ENCODE measurements around the gene HLA-E. TPM values are rescaled to one million over a fixed set of nuclear protein-coding genes. Genes with fewer than 3 reads are reported as not detected.
"Not testable (repeated sequence)": the region's sequence is repeated elsewhere in the genome, so short reads cannot be mapped to it uniquely, and the experiment has no call there.

Gene HLA-E
- total RNA-seq, 1 donor from 2014 or later, result 358 TPM

DNA sequence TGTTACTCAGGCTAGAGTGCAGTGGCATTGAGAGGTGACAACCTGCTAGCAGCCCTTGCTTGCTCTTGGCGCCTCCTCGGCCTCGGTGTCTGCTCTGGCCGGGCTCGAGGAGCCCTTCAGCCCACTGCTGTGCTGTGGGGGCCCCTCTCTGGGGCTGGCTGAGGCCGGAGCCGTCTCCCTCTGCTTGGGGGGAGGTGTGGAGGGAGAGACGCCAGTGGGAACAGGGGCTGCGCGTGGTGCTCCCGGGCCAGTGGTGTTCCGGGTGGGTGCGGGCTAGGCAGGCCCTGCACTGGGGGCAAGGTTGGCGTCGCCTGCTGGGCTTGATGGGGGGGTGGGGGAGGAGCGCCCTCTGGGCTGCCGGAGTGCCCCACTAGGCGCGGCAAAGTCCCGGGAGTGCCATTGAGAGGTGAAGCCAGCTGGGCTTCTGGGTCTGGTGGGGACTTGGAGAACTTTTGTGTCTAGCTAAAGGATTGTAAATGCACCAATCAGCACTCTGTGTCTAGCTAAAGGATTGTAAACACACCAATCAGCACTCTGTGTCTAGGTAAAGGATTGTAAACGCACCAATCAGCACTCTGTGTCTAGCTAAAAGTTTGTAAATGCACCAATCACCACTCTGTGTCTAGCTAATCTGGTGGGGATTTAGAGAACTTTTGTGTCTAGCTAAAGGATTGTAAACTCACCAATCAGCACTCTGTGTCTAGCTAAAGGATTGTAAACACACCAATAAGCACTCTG lies 28.6 kb downstream of the HLA-E start:
- Mint-ChIP-seq H3K27ac (peak overlapping the region; percentile 52), H3K9me3 (peaks cover 19% of the 10 kb centered on the region), H3K4me1 (ENCODE audit: low read depth) (peaks cover 43% of the 10 kb centered on the region), H3K36me3 (ENCODE audit: low read depth) (peaks cover 29% of the 10 kb centered on the region)
- H3K4me3 Mint-ChIP-seq (ENCODE audit: low read depth); H3K27me3 Mint-ChIP-seq (ENCODE audit: low read depth); DNase-seq (ENCODE audit: low spot score): not testable (repeated sequence)
- intact Hi-C loops (cut with micrococcal nuclease), result loop anchor here (5.0 kb wide), 1 partner anchor 294 kb away; no protein-coding TSS in a partner anchor

DNA sequence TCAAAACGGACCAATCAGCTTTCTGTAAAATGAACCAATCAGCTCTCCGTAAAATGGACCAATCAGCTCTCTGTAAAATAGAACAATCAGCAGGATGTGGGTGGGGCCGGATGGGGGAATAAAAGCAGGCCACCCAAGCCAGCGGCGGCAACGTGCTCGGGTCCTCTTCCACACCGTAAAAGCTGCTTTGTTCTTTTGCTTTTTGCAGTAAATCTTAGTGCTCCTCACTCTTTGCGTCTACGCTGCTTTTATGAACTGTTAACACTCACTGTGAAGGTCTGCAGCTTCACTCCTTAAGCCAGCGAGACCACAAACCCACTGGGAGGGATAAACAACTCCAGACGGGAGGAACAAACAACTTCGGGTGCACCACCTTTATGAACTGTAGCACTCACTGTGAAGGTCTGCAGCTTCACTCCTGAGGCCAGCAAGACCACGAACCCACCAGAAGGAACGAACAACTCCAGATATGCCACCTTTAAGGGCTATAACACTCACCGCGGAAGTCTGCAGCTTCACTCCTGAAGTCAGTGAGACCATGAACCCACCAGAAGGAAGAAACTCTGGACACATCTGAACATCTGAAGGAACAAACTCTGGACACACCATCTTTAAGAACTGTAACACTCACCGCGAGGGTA lies 29.3 kb downstream of the HLA-E start:
- Mint-ChIP-seq H3K36me3 (ENCODE audit: low read depth) (peaks cover 36% of the 10 kb centered on the region), H3K4me1 (ENCODE audit: low read depth) (peaks cover 48% of the 10 kb centered on the region), H3K9me3 (peaks cover 23% of the 10 kb centered on the region), H3K27ac (peak overlapping the region; percentile 28)
- intact Hi-C loops (cut with micrococcal nuclease), result loop anchor here (5.0 kb wide), 1 partner anchor 294 kb away; no protein-coding TSS in a partner anchor
- not testable (repeated sequence) for DNase-seq (ENCODE audit: low spot score); H3K4me3 Mint-ChIP-seq (ENCODE audit: low read depth); H3K27me3 Mint-ChIP-seq (ENCODE audit: low read depth)

DNA sequence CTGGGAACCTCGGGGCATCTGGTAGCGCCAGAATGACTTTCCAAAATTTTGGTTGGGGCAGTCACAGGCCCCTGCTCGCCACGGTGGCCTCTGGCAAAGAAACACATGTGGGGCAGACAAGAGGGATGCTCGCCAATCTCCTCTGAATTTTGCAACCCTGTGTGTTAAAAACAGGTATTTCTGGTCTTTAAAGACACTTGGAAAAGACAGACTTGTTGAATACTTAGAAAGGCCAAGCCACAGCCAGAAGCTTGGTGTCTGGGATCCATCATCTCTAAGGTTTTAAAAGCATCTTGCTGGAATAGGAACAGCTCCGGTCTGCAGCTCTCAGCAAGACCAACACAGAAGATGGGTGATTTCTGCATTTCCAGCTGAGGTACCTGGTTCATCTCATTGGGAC lies 31.2 kb downstream of the HLA-E start:
- intact Hi-C loops (cut with micrococcal nuclease), result no loop called here
- Mint-ChIP-seq H3K36me3 (ENCODE audit: low read depth) (peaks cover 52% of the 10 kb centered on the region), H3K4me1 (ENCODE audit: low read depth) (peaks cover 52% of the 10 kb centered on the region)

DNA sequence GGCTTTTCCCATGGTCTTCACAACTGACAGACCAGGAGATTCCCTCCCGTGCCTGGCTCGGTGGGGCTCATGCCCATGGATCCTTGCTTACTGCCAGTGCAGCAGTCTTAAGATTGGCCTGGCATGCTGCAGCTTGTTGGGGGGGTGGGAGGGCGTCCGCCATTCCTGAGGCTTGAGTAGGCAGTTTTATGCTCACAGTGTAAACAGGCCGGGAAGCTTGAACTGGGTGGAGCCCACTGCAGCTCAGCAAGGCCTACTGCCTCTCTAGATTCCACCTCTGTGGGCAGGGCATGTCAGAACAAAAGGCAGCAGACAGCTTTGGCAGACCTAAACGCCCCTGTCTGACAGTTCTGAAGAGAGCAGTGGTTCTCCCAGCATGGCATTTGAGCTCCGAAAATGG lies 31.8 kb downstream of the HLA-E start:
- peaks cover 53% of the 10 kb centered on the region for H3K4me1 Mint-ChIP-seq (ENCODE audit: low read depth)
- H3K36me3 Mint-ChIP-seq (ENCODE audit: low read depth), result peaks cover 57% of the 10 kb centered on the region
- H3K4me3 Mint-ChIP-seq (ENCODE audit: low read depth); H3K27ac Mint-ChIP-seq; intact Hi-C loops (cut with micrococcal nuclease); H3K27me3 Mint-ChIP-seq (ENCODE audit: low read depth); DNase-seq (ENCODE audit: low spot score): not testable (repeated sequence)
- H3K9me3 Mint-ChIP-seq, result peaks cover 37% of the 10 kb centered on the region

More for the DNA sequence above, 31.2 kb downstream of the HLA-E start:
- no peak for DNase-seq (ENCODE audit: low spot score)
- peaks cover 37% of the 10 kb centered on the region for H3K9me3 Mint-ChIP-seq
- no peak overlapping the region for H3K4me3 Mint-ChIP-seq (ENCODE audit: low read depth)
- H3K27me3 Mint-ChIP-seq (ENCODE audit: low read depth), result no peaks in the 10 kb centered on the region
- H3K27ac Mint-ChIP-seq, result no peak overlapping the region

DNA sequence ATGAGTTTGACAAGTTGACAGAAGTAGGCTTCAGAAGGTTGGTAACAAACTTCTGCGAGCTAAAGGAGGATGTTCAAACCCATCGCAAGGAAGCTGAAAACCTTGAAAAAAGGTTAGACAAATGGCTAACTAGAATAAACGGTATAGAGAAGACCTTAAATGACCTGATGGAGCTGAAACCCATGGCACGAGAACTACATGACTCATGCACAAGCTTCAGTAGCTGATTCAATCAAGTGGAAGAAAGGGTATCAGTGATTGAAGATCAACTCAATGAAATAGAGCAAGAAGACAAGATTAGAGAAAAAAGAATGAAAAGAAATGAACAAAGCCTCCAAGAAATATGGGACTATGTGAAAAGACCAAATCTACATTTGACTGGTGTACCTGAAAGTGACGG lies 32.6 kb downstream of the HLA-E start:
- DNase-seq (ENCODE audit: low spot score); H3K27me3 Mint-ChIP-seq (ENCODE audit: low read depth); intact Hi-C loops (cut with micrococcal nuclease): not testable (repeated sequence)
- H3K36me3 Mint-ChIP-seq (ENCODE audit: low read depth), result peaks cover 58% of the 10 kb centered on the region
- peaks cover 52% of the 10 kb centered on the region for H3K4me1 Mint-ChIP-seq (ENCODE audit: low read depth)
- peak overlapping the region; percentile 0 for H3K4me3 Mint-ChIP-seq (ENCODE audit: low read depth)
- H3K27ac Mint-ChIP-seq, result peak overlapping the region; percentile 64
- H3K9me3 Mint-ChIP-seq, result peaks cover 37% of the 10 kb centered on the region

DNA sequence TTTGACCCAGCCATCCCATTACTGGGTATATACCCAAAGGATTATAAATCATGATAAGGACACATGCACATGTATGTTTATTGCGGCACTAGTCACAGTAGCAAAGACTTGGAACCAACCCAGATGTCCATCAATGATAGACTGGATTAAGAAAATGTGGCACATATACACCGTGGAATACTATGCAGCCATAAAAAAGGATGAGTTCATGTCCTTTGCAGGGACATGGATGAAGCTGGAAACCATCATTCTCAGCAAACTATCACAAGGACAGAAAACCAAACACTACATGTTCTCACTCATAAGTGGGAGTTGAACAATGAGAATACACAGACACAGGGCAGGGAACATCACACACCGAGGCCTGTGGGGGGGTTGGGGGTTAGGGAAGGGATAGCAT lies 37.1 kb downstream of the HLA-E start:
- not testable (repeated sequence) for DNase-seq (ENCODE audit: low spot score); H3K4me3 Mint-ChIP-seq (ENCODE audit: low read depth); H3K27me3 Mint-ChIP-seq (ENCODE audit: low read depth); H3K27ac Mint-ChIP-seq
- intact Hi-C loops (cut with micrococcal nuclease), result loop anchor here (5.0 kb wide), 2 partner anchors 211 to 314 kb away; partner anchors contain the start of gene TRIM26
- peaks cover 37% of the 10 kb centered on the region for H3K36me3 Mint-ChIP-seq (ENCODE audit: low read depth)
- H3K4me1 Mint-ChIP-seq (ENCODE audit: low read depth), result peaks cover 66% of the 10 kb centered on the region
- H3K9me3 Mint-ChIP-seq, result peaks cover 27% of the 10 kb centered on the region

DNA sequence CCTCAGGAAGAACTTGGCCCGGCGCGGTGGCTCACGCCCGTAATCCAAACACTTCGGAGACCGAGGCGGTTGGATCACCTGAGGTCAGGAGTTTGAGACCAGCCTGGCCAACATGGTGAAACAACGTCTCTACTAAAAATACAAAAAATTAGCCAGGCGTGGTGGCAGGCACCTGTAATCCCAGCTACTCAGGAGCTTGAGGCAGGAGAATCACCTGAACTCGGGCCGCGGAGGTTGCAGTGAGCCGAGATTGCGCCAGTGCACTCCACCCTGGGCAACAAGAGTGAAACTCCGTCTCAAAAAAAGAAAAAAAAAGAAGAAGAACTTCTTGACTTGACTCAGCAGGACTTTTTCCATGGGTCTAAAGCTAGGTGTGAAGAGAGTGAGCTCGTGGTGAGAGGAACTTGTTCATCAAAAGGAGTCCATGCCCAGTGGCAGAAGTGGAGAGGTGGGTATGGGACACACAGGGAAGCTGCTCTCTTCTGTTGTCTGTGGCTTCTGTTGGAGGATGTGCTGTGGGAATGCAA lies 40.1 kb downstream of the HLA-E start:
- DNase-seq (ENCODE audit: low spot score); H3K9me3 Mint-ChIP-seq; H3K4me3 Mint-ChIP-seq (ENCODE audit: low read depth); H3K27me3 Mint-ChIP-seq (ENCODE audit: low read depth): not testable (repeated sequence)
- peak overlapping the region; percentile 83 for H3K27ac Mint-ChIP-seq
- peaks cover 58% of the 10 kb centered on the region for H3K4me1 Mint-ChIP-seq (ENCODE audit: low read depth)
- intact Hi-C loops (cut with micrococcal nuclease), result loop anchor here (1.0 to 5.0 kb wide), 4 partner anchors 13 to 317 kb away; partner anchors contain the start of genes HLA-E and TRIM26
- peaks cover 17% of the 10 kb centered on the region for H3K36me3 Mint-ChIP-seq (ENCODE audit: low read depth)

DNA sequence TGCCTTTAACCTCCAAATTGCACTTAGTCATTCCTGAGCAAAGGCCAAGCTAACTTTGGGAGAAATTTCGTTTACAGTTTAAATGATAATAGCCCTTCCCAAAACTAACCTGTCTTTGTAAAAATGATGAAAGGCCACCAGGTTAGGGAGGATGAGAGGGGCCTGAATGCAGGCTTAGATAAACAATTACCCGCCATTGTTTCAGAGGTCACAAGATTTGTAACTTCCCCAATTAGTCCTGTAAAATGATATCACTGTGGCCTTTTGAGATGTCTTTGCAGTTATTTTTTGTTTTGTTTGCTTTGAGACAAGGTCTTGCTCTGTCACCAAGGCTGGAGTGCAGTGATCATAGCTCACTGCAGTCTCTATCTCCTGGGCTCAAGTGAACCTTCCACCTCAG lies 40.7 kb downstream of the HLA-E start:
- intact Hi-C loops (cut with micrococcal nuclease), result no loop called here
- no peaks in the 10 kb centered on the region for H3K27me3 Mint-ChIP-seq (ENCODE audit: low read depth)
- no peak for DNase-seq (ENCODE audit: low spot score)
- no peak overlapping the region for H3K4me3 Mint-ChIP-seq (ENCODE audit: low read depth)
- H3K27ac Mint-ChIP-seq, result peak overlapping the region; percentile 83
- H3K36me3 Mint-ChIP-seq (ENCODE audit: low read depth), result peaks cover 11% of the 10 kb centered on the region
- peaks cover 5% of the 10 kb centered on the region for H3K9me3 Mint-ChIP-seq
- peaks cover 54% of the 10 kb centered on the region for H3K4me1 Mint-ChIP-seq (ENCODE audit: low read depth)

DNA sequence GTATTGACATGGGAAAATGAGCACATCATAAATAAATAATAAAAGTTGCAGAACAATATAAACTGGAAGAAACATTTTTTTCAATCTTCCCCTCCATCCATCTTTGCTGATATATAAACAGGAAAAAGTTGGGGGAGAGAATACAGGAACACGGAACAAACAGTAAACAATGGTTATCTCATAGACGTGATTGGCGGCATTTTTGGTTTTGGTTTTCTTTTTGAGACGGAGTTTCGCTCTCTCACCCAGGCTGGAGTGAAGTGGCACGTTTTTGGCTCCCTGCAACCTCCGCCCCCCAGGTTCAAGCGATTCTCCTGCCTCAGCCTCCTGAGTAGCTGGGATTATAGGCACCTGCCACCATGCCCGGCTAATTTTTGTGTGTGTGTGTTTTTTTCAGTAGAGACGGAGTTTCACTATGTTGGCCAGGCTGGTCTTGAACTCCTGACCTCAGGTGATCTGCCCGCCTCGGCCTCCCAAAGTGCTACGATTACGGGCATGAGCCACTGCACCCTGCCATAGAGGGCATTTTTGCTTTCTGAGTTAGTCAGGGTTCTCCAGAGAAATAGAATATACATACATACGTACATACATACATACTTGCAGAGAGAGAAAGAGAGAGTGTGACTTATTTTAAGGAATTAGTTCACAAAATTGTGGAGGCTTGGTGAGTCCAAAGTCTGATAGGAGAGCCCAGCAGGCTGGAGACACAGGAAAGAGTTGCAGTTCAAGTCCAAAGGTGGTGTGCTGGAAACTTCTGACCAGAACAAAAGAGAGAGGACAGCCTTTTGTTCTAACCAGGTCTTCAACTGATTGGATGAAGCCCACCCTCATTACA lies 44.4 kb downstream of the HLA-E start:
- H3K9me3 Mint-ChIP-seq, result no peaks in the 10 kb centered on the region
- DNase-seq (ENCODE audit: low spot score), result no peak
- no peak overlapping the region for H3K4me3 Mint-ChIP-seq (ENCODE audit: low read depth)
- intact Hi-C loops (cut with micrococcal nuclease), result no loop called here
- peaks cover 35% of the 10 kb centered on the region for H3K4me1 Mint-ChIP-seq (ENCODE audit: low read depth)
- H3K27me3 Mint-ChIP-seq (ENCODE audit: low read depth), result peaks cover 1% of the 10 kb centered on the region
- H3K27ac Mint-ChIP-seq, result no peak overlapping the region
- H3K36me3 Mint-ChIP-seq (ENCODE audit: low read depth), result no peaks in the 10 kb centered on the region

DNA sequence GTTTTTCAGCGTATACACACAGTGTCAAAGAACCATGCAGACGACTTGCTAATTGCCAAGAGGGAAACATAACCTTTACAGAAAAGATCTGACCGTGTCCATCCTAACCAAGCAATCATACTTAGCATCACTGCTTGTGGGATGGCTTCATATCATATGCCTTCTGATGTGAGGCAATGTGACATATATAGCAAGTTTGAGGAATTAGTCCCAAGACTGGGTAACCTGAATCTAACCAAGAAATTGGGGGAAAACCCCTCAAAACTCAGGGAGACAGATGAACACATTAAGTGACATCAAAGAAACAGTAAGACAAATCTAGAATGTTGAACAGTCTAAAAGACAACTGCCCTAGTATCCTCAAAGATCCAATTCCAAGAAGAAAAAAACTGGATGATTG lies 48.6 kb downstream of the HLA-E start:
- Mint-ChIP-seq H3K4me1 (ENCODE audit: low read depth) (peaks cover 23% of the 10 kb centered on the region), H3K9me3 (no peaks in the 10 kb centered on the region), H3K36me3 (ENCODE audit: low read depth) (no peaks in the 10 kb centered on the region), H3K27ac (no peak overlapping the region), H3K27me3 (ENCODE audit: low read depth) (peaks cover 1% of the 10 kb centered on the region), H3K4me3 (ENCODE audit: low read depth) (no peak overlapping the region)
- no peak for DNase-seq (ENCODE audit: low spot score)
- intact Hi-C loops (cut with micrococcal nuclease), result no loop called here

DNA sequence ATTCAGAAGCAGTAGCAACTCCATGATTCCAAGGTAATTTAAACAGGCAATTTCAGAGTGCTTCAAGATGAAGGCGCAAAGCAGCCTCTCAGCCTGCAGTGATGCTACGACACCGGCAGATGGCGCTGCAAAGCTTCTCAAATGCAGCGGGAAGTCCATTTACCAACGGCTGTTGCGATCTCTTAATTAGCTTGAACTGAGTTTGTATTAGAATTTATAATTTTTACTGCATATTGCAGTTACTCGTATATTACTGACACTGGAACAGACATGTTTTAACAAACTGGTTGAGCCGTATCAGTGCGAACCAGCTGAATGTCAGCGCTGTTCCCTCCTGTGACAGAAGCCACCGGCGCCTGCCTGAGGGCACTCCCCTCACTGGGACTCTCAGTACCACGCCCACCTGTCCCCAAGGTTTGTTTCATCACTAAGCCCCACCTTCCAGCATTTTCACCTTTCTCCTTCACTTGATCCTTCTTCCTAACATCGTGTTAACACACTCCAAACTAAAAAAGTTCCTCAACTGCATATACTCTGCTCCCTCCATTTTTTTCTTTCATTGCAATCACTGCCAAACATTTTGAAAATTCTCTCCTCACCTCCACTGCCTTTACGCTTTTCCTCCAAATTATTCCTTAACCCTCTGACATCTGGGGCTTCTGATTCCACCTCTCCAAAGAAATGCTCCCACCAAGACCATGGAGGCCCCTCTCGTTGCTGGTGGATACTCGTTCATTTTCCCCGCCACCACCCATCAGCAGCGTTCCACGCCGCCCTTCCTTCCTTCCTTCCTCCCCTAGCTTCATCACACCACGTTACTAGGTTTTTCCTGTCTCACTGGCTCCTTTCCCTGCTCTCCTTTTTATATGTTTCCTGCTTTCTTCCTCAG lies 52.5 kb downstream of the HLA-E start:
- peaks cover 14% of the 10 kb centered on the region for H3K36me3 Mint-ChIP-seq (ENCODE audit: low read depth)

More for the DNA sequence above, 52.5 kb downstream of the HLA-E start:
- peaks cover 1% of the 10 kb centered on the region for H3K27me3 Mint-ChIP-seq (ENCODE audit: low read depth)
- H3K4me3 Mint-ChIP-seq (ENCODE audit: low read depth), result peak overlapping the region; percentile 67
- H3K4me1 Mint-ChIP-seq (ENCODE audit: low read depth), result peaks cover 31% of the 10 kb centered on the region
- peak overlapping the region; percentile 23 for H3K27ac Mint-ChIP-seq
- DNase-seq (ENCODE audit: low spot score), result peak; percentile 71
- intact Hi-C loops (cut with micrococcal nuclease), result loop anchor here (2.0 to 5.0 kb wide), 2 partner anchors 45 to 56 kb away; no protein-coding TSS in a partner anchor
- H3K9me3 Mint-ChIP-seq, result no peaks in the 10 kb centered on the region

Data from activated T-helper 2 cell treated with anti-CD3 and anti-CD28 coated beads, Interferon-gamma antibody, Interleukin-2, Interleukin-4, amounts not matched to agents 10 μg/mL and 5 μg/mL and 100 μg/mL, durations not matched to agents 14 hours and 24 hours and 36 hours (primary cell).